ENCODE results near the gene HMCN2. TPM values are rescaled to one million over a fixed set of nuclear protein-coding genes. Genes with fewer than 3 reads are reported as not detected.
A peak's percentile ranks its signal among the peaks of the same experiment; 100 is the strongest.

HMCN2 gene
- total and polyA plus RNA-seq, 2 donors (not counting 3 experiments of a cell fraction or from before 2014, with no cell fraction given): 0.04 to 0.24 TPM

GRCh38 chr9:130432362-130432761, 166.8 kb downstream of the HMCN2 start:
- H3K79me2 ChIP-seq (ENCODE audit: control insufficient read depth, insufficient read depth, low read length): no peaks in the 10 kb centered on the region
- FAIRE-seq (no peak), DNase-seq (ENCODE audit: low read depth, low spot score) (no peak)
- no peak overlapping the region for H3K9ac ChIP-seq (replicated peaks; ENCODE audit: extremely low read depth, insufficient read depth, low read length)
- no peak overlapping the region for H3K4me2 ChIP-seq (ENCODE audit: insufficient read depth, low read length)
- ChIA-PET CTCF (interaction anchor here (0.6 kb wide), 1 partner anchor 69 kb away, joined by 3 read pairs; no protein-coding TSS in a partner anchor), POLR2A (no interaction called here)
- no peaks in the 10 kb centered on the region for H3K9me3 ChIP-seq (replicated peaks; ENCODE audit: control insufficient read depth, insufficient read depth, low read length)
- no peaks in the 10 kb centered on the region for H3K36me3 ChIP-seq (ENCODE audit: control insufficient read depth in 2 of 2, extremely low read depth in 1 of 2, insufficient read depth in 2 of 2, low read length in 2 of 2)
- H3K4me3 ChIP-seq (replicated peaks in 1 of 3; ENCODE audit: insufficient read depth in 1 of 3, low read depth in 1 of 3, low read length in 3 of 3): no peak overlapping the region
- no peaks in the 10 kb centered on the region for H3K9me1 ChIP-seq (replicated peaks; ENCODE audit: control insufficient read depth, extremely low read depth, insufficient read depth, low read length)
- H2AFZ ChIP-seq (ENCODE audit: low read depth, low read length): no peak overlapping the region
- BruUV-seq (replicated peaks): no TSS peak
- no peak overlapping the region for H3K27ac ChIP-seq (ENCODE audit: insufficient read depth, low read depth, low read length)
- intact Hi-C loops (cut with micrococcal nuclease) (no loop called here), dilution Hi-C loops (cut with MboI; ENCODE audit: extremely low pct_ligation_motif_present, low sequenced_read_pairs) (no loop called here)
- H3K27me3 ChIP-seq (ENCODE audit: control insufficient read depth in 2 of 2, insufficient read depth in 2 of 2, low read length in 2 of 2): peaks cover 0 to 3% of the 10 kb centered on the region in 2 experiments
- no peak for TF ChIP-seq MAX (IDR thresholded peaks at IDR 0.05; ENCODE audit: insufficient read depth, insufficient read length)
- TF ChIP-seq GATA2 (IDR thresholded peaks at IDR 0.05; ENCODE audit: insufficient read depth, insufficient read length, low read depth, low read length): no peak
- TF ChIP-seq MYC (IDR thresholded peaks at IDR 0.05; ENCODE audit: low read depth, low read length): no peak
- TF ChIP-seq POLR2AphosphoS5 (IDR thresholded peaks at IDR 0.05; ENCODE audit: insufficient read depth, low read depth, low read length): no peak
- TF ChIP-seq FOS (IDR thresholded peaks at IDR 0.05; ENCODE audit: borderline replicate concordance, insufficient read depth, low read length): no peak
- no peak for TF ChIP-seq EZH2 (IDR thresholded peaks at IDR 0.05; ENCODE audit: borderline replicate concordance, low read depth, low read length, severe bottlenecking)
- no peaks in the 10 kb centered on the region for H4K20me1 ChIP-seq (replicated peaks; ENCODE audit: control insufficient read depth, extremely low read depth, insufficient read depth, low read length)
- H3K4me1 ChIP-seq (ENCODE audit: control insufficient read depth, extremely low read depth, insufficient read depth, low read length): peaks cover 4% of the 10 kb centered on the region

- H3K36me3 ChIP-seq (ENCODE audit: control insufficient read depth in 2 of 2, extremely low read depth in 1 of 2, insufficient read depth in 2 of 2, low read length in 2 of 2): no peaks in the 10 kb centered on the region
- H4K20me1 ChIP-seq (replicated peaks; ENCODE audit: control insufficient read depth, extremely low read depth, insufficient read depth, low read length): no peaks in the 10 kb centered on the region
- peaks cover 3% of the 10 kb centered on the region for H3K4me1 ChIP-seq (ENCODE audit: control insufficient read depth, extremely low read depth, insufficient read depth, low read length)
- no TSS peak for BruUV-seq (replicated peaks)
- H3K9ac ChIP-seq (replicated peaks; ENCODE audit: extremely low read depth, insufficient read depth, low read length): no peak overlapping the region
- intact Hi-C loops (cut with micrococcal nuclease): no loop called here
- H3K79me2 ChIP-seq (ENCODE audit: control insufficient read depth, insufficient read depth, low read length): no peaks in the 10 kb centered on the region
- no peak overlapping the region for H3K4me3 ChIP-seq (replicated peaks in 1 of 3; ENCODE audit: insufficient read depth in 1 of 3, low read depth in 1 of 3, low read length in 3 of 3)
- peaks cover 0 to 3% of the 10 kb centered on the region in 2 experiments for H3K27me3 ChIP-seq (ENCODE audit: control insufficient read depth in 2 of 2, insufficient read depth in 2 of 2, low read length in 2 of 2)
- CTCF ChIA-PET: interaction anchor here (1.0 kb wide), 1 partner anchor 21 kb away, joined by 6 read pairs; no protein-coding TSS in a partner anchor
- DNase-seq (ENCODE audit: low read depth, low spot score): no peak
- H3K27ac ChIP-seq (ENCODE audit: insufficient read depth, low read depth, low read length): no peak overlapping the region
- H2AFZ ChIP-seq (ENCODE audit: low read depth, low read length): peak overlapping the region; percentile 25
- FAIRE-seq: no peak
- H3K9me1 ChIP-seq (replicated peaks; ENCODE audit: control insufficient read depth, extremely low read depth, insufficient read depth, low read length): no peaks in the 10 kb centered on the region
- dilution Hi-C loops (cut with MboI; ENCODE audit: extremely low pct_ligation_motif_present, low sequenced_read_pairs): no loop called here
- POLR2A ChIA-PET: no interaction called here
- no peak overlapping the region for H3K4me2 ChIP-seq (ENCODE audit: insufficient read depth, low read length)
- TF ChIP-seq EZH2 (IDR thresholded peaks at IDR 0.05; ENCODE audit: borderline replicate concordance, low read depth, low read length, severe bottlenecking) (no peak), MAX (IDR thresholded peaks at IDR 0.05; ENCODE audit: insufficient read depth, insufficient read length) (no peak), JUN (IDR thresholded peaks at IDR 0.05; ENCODE audit: borderline replicate concordance, insufficient read depth, insufficient read length, low read depth) (no peak), MYC (IDR thresholded peaks at IDR 0.05; ENCODE audit: low read depth, low read length) (no peak), POLR2A (IDR thresholded peaks at IDR 0.05; ENCODE audit: low read depth, low read length) (no peak), FOS (IDR thresholded peaks at IDR 0.05; ENCODE audit: borderline replicate concordance, insufficient read depth, low read length) (no peak), CTCF (IDR thresholded peaks at IDR 0.05; ENCODE audit: extremely low read depth in 1 of 2, insufficient read depth in 1 of 2, low read depth in 1 of 2, low read length in 2 of 2) (no peak), GATA2 (IDR thresholded peaks at IDR 0.05; ENCODE audit: insufficient read depth, insufficient read length, low read depth, low read length) (no peak), POLR2AphosphoS5 (IDR thresholded peaks at IDR 0.05; ENCODE audit: insufficient read depth, low read depth, low read length) (no peak)
- no peaks in the 10 kb centered on the region for H3K9me3 ChIP-seq (replicated peaks; ENCODE audit: control insufficient read depth, insufficient read depth, low read length)
Measured at GRCh38 chr9:130432796-130433167, 167.2 kb downstream of the HMCN2 start.
